Measurements from ENCODE around the gene ZNF644. TPM values are rescaled to one million over a fixed set of nuclear protein-coding genes. Genes with fewer than 3 reads are reported as not detected.
A peak's percentile ranks its signal among the peaks of the same experiment; 100 is the strongest.

ZNF644 gene
- total RNA-seq, 2 donors from 2014 or later: 58.4 to 76.6 TPM

GRCh38 chr1:91038582-91038981 is 16.7 kb upstream of the ZNF644 start:
- Mint-ChIP-seq H3K27me3 (peaks cover 10 to 23% of the 10 kb centered on the region in 2 donors), H3K36me3 (peaks cover 6% of the 10 kb centered on the region), H3K4me1 (ENCODE audit: low read depth in 2 of 2) (no peaks in the 10 kb centered on the region), H3K4me3 (no peak overlapping the region), H3K27ac (no peak overlapping the region), H3K9me3 (no peaks in the 10 kb centered on the region)
- ATAC-seq (no peak), DNase-seq (ENCODE audit: low spot score) (no peak)

DNA sequence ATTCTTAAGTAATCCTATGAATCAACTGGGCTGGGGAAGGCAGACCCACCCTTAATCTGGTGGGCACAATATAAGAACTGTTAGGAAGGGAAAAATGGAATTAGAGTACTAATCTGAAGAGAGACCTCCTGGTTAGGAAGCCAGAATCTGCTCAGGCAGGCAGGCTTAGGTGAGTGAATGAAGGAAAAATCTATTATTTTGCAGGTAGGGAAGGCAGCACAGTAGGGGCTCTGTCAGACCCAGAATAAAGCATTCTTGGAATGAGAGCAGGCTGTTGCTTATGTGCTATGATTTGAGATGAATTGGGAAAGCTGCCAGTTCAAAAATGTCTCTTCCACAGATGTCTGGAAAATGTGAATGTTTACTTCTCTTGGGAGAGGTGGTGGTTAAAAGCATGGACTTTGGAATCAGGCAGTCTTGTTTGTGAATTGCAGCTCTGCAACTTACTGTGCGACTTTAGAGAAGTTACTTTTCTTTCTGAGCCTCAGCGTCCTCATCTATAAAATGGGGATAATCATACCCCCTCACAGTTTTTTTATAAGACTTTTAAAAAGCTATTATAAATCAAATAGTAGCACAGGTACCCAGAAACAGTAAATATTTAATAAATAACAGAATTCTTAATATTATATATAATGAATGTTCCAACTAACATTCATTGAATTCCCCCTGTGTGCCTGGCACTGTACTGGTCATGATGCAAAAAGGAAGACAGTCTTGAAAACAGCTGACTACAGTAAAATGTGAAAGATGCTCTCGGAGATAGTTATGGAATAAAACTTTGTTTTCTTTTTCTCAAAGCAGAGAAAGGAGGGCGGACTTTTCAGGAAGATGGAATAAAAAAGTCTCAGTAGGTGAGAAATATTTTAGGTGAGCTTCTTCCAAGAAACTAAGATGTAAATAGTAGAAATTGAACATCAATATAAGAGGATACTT is 15.3 kb upstream of the ZNF644 start:
- Mint-ChIP-seq H3K4me3 (no peak overlapping the region), H3K27ac (no peak overlapping the region), H3K27me3 (peaks cover 13 to 35% of the 10 kb centered on the region in 2 donors), H3K9me3 (no peaks in the 10 kb centered on the region), H3K36me3 (peaks cover 6% of the 10 kb centered on the region), H3K4me1 (ENCODE audit: low read depth in 2 of 2) (no peaks in the 10 kb centered on the region)
- ATAC-seq (no peak), DNase-seq (ENCODE audit: low spot score) (no peak)

- H3K27ac Mint-ChIP-seq: no peak overlapping the region
- no peaks in the 10 kb centered on the region for H3K4me1 Mint-ChIP-seq (ENCODE audit: low read depth in 2 of 2)
- no peak for DNase-seq (ENCODE audit: low spot score)
- H3K9me3 Mint-ChIP-seq: no peaks in the 10 kb centered on the region
- no peak overlapping the region for H3K4me3 Mint-ChIP-seq
- peaks cover 19 to 38% of the 10 kb centered on the region in 2 donors for H3K27me3 Mint-ChIP-seq
- no peak for ATAC-seq
- no peaks in the 10 kb centered on the region for H3K36me3 Mint-ChIP-seq
Measured at GRCh38 chr1:91032349-91032748, 10.5 kb upstream of the ZNF644 start.

- no peak overlapping the region for H3K27ac Mint-ChIP-seq
- DNase-seq (ENCODE audit: low spot score) (no peak), ATAC-seq (no peak)
- H3K9me3 Mint-ChIP-seq: no peaks in the 10 kb centered on the region
- peaks cover 19 to 34% of the 10 kb centered on the region in 2 donors for H3K27me3 Mint-ChIP-seq
- no peaks in the 10 kb centered on the region for H3K4me1 Mint-ChIP-seq (ENCODE audit: low read depth in 2 of 2)
- no peaks in the 10 kb centered on the region for H3K36me3 Mint-ChIP-seq
- no peak overlapping the region for H3K4me3 Mint-ChIP-seq
Measured at GRCh38 chr1:91031081-91031480, 9.2 kb upstream of the ZNF644 start.

- Mint-ChIP-seq H3K9me3 (no peaks in the 10 kb centered on the region), H3K27me3 (peaks cover 12% of the 10 kb centered on the region in 2 donors), H3K27ac (no peak overlapping the region), H3K4me3 (no peak overlapping the region), H3K36me3 (no peaks in the 10 kb centered on the region), H3K4me1 (ENCODE audit: low read depth in 2 of 2) (peaks cover 5 to 7% of the 10 kb centered on the region in 2 donors)
- ATAC-seq: no peak
- DNase-seq (ENCODE audit: low spot score): no peak
Measured at GRCh38 chr1:91026777-91027176, 4.9 kb upstream of the ZNF644 start.

DNA sequence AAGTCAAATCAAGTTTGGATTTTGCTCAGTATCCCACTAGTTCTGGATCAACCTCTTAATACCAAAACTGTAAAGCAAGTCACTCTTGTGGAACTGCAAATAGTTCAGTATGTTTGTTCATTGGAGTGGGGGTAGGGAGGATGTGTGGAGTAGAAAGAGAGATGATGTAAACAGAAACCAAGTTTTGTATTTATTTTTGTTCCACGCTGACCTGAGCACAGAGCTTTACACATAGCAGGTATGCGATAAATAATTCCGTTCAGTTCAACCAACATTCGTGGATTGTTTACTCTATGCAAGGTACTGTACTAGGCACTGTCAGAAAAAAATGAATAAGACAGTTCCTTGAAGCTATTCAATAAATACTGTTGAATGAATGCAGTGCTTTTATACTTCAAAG is 4.5 kb upstream of the ZNF644 start:
- H3K4me3 Mint-ChIP-seq: no peak overlapping the region
- H3K27ac Mint-ChIP-seq: no peak overlapping the region
- DNase-seq (ENCODE audit: low spot score): no peak
- ATAC-seq: no peak
- peaks cover 5 to 7% of the 10 kb centered on the region in 2 donors for H3K4me1 Mint-ChIP-seq (ENCODE audit: low read depth in 2 of 2)
- H3K27me3 Mint-ChIP-seq: peaks cover 8 to 9% of the 10 kb centered on the region in 2 donors
- no peaks in the 10 kb centered on the region for H3K36me3 Mint-ChIP-seq
- H3K9me3 Mint-ChIP-seq: no peaks in the 10 kb centered on the region

DNA sequence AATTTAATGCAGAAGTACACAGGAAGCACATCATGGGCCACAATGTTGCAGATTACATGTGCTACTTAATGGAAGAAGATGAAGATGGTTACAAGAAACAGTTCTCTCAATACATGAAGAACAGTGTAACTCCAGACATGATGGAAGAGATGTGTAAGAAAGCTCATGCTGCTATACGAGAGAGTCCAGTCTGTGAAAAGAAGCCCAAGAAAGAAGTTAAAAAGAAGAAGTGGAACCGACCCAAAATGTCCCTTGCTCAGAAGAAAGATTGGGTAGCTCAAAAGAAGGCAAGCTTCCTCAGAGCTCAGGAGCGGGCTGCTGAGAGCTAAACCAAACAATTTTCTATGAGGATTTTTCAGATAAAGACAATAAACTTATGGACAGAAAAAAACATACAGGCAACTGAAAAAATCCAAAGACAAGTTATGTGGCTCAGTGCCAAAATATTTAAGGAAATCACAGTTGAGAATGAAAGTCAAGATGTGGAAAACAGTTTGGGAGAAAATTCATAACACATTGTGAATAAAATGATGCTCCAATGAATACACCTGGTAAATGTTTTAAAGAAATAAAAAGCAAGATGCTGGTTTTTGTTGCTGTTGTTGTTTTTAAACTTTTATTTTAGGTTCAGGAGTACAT is 2.8 kb upstream of the ZNF644 start:
- no peak for DNase-seq (ENCODE audit: low spot score)
- Mint-ChIP-seq H3K4me3 (no peak overlapping the region), H3K4me1 (ENCODE audit: low read depth in 2 of 2) (peaks cover 16 to 18% of the 10 kb centered on the region in 2 donors), H3K36me3 (no peaks in the 10 kb centered on the region), H3K9me3 (no peaks in the 10 kb centered on the region), H3K27me3 (peaks cover 0 to 4% of the 10 kb centered on the region in 2 donors), H3K27ac (no peak overlapping the region)
- no peak for ATAC-seq

DNA sequence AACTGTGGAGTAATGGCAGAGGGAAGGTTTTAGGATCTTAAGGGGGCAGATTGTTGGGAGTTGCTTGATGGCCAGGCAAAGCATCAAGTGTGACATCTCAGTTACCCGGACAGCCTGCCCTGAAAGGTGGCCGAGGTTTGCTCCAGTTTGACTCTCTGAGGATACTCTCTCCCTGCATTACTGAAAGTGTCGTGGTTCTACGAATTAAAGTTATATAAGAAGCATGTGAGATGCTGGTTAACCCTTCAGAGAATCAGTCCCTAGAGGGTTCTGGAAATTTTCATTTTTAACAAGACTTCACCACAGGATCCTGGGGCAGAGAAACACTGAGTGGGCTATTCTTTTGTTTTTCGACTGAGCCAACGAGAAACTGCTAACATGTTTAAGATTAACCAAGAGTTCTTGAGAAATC is 689 bp upstream of the ZNF644 start:
- peak overlapping the region; percentile 96 to 97 for H3K27ac Mint-ChIP-seq
- ATAC-seq: no peak
- peaks cover 0 to 4% of the 10 kb centered on the region in 2 donors for H3K27me3 Mint-ChIP-seq
- no peaks in the 10 kb centered on the region for H3K9me3 Mint-ChIP-seq
- H3K36me3 Mint-ChIP-seq: no peaks in the 10 kb centered on the region
- DNase-seq (ENCODE audit: low spot score): no peak
- H3K4me1 Mint-ChIP-seq (ENCODE audit: low read depth in 2 of 2): peaks cover 31 to 38% of the 10 kb centered on the region in 2 donors
- peak overlapping the region; percentile 91 for H3K4me3 Mint-ChIP-seq

DNA sequence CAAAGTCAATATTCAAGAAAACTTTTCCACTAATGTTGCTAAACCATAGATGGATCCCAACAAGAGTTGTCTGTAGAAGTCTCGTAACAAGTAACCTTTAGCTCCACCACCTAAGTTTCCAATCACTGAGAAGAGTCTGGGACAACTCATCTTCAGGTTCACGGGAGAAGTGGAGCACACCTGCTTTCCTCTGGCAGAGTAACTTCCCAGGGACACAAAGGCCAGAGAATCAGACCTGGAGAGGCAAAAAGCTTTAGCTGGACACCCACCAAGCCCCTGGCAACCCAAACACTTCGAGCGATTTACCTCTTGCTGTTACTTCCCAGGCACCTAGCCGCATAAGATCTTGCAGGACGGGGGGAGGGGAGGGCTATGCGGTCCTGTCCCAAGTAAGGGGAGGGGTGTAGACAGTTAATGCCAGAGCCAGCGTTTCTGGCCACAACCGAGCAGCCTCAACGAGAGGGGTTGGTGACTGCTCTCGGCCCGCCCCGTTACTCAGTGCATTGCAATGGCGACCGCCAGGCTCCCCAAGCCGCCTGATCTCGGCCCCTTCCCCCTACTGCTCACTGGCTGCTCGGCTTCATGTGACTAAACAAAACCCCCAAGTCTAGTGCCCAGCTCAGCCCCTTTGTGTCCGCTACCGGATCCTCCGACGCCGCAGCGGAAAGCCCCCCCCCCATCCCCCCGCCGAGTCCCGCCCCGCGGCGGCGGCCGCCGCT is 709 bp downstream of the ZNF644 start:
- peak overlapping the region; percentile 96 to 97 for H3K27ac Mint-ChIP-seq
- H3K36me3 Mint-ChIP-seq: no peaks in the 10 kb centered on the region
- H3K27me3 Mint-ChIP-seq: no peaks in the 10 kb centered on the region
- H3K9me3 Mint-ChIP-seq: no peaks in the 10 kb centered on the region
- H3K4me3 Mint-ChIP-seq: peak overlapping the region; percentile 91
- DNase-seq (ENCODE audit: low spot score) (peak; percentile 78), ATAC-seq (peak; percentile 71 to 72)
- peaks cover 32 to 41% of the 10 kb centered on the region in 2 donors for H3K4me1 Mint-ChIP-seq (ENCODE audit: low read depth in 2 of 2)

GRCh38 chr1:91020486-91020885 is 1.3 kb downstream of the ZNF644 start:
- H3K9me3 Mint-ChIP-seq: no peaks in the 10 kb centered on the region
- peaks cover 37 to 47% of the 10 kb centered on the region in 2 donors for H3K4me1 Mint-ChIP-seq (ENCODE audit: low read depth in 2 of 2)
- no peaks in the 10 kb centered on the region for H3K27me3 Mint-ChIP-seq
- no peak for ATAC-seq
- H3K36me3 Mint-ChIP-seq: no peaks in the 10 kb centered on the region
- H3K27ac Mint-ChIP-seq: peak overlapping the region; percentile 96 to 97
- DNase-seq (ENCODE audit: low spot score): no peak
- H3K4me3 Mint-ChIP-seq: peak overlapping the region; percentile 91

GRCh38 chr1:91018006-91018405 is 3.8 kb downstream of the ZNF644 start:
- H3K27me3 Mint-ChIP-seq: no peaks in the 10 kb centered on the region
- peaks cover 52 to 61% of the 10 kb centered on the region in 2 donors for H3K4me1 Mint-ChIP-seq (ENCODE audit: low read depth in 2 of 2)
- no peaks in the 10 kb centered on the region for H3K36me3 Mint-ChIP-seq
- ATAC-seq (no peak), DNase-seq (ENCODE audit: low spot score) (no peak)
- peak overlapping the region in 1 of 2 donors; percentile 3 for H3K27ac Mint-ChIP-seq
- H3K9me3 Mint-ChIP-seq: no peaks in the 10 kb centered on the region
- no peak overlapping the region for H3K4me3 Mint-ChIP-seq

DNA sequence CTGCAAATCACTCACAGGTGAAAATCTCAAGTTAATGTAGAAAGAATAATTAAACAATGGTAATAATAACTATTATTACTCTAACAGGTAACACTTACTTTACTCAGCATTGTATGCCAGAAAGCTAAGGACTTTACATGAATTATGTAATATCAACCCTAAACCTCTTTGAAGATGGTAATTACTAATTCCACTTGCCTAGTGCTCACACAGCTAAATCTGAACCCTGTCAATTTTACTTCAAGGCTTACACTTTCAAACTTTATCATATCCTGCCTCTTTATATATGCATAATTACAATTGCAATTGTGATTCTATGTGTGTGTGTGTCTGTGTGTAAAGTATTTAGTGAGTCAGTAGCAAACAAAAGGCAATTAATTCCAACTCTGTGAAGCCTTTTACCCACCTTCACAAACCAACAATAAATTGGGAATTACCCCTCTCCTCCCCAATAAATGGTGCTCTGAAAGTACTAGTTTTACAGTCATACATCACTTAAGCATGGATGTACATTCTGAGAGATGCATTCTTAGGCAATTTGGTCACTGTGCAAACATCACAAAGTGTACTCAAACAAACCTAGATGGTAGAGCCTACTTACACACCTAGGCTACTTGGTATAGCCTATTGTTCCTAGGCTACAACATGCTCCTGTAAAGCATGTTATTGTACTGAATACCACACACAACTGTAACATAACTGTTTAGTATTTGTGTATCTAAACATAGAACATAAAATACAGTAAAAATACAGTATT is 5.9 kb downstream of the ZNF644 start:
- Mint-ChIP-seq H3K27me3 (no peaks in the 10 kb centered on the region), H3K9me3 (no peaks in the 10 kb centered on the region), H3K4me1 (ENCODE audit: low read depth in 2 of 2) (peaks cover 58 to 67% of the 10 kb centered on the region in 2 donors), H3K4me3 (peak overlapping the region; percentile 20), H3K36me3 (peaks cover 5% of the 10 kb centered on the region), H3K27ac (no peak overlapping the region)
- no peak for DNase-seq (ENCODE audit: low spot score)
- ATAC-seq: peak in 1 of 2 donors; percentile 32

- H3K4me3 Mint-ChIP-seq: no peak overlapping the region
- no peak for ATAC-seq
Measured at GRCh38 chr1:91015358-91015780, 6.5 kb downstream of the ZNF644 start.

More at GRCh38 chr1:91015358-91015780, 6.5 kb downstream of the ZNF644 start:
- H3K9me3 Mint-ChIP-seq: no peaks in the 10 kb centered on the region
- H3K27ac Mint-ChIP-seq: peak overlapping the region in 1 of 2 donors; percentile 10
- H3K36me3 Mint-ChIP-seq: peaks cover 5% of the 10 kb centered on the region
- no peaks in the 10 kb centered on the region for H3K27me3 Mint-ChIP-seq
- H3K4me1 Mint-ChIP-seq (ENCODE audit: low read depth in 2 of 2): peaks cover 54 to 66% of the 10 kb centered on the region in 2 donors
- DNase-seq (ENCODE audit: low spot score): no peak
